ENCODE measurements around the gene CAPRIN1. TPM values are rescaled to one million over a fixed set of nuclear protein-coding genes. Genes with fewer than 3 reads are reported as not detected.

The CAPRIN1 gene
- total and polyA plus RNA-seq, 10 of the 15 experiments (the other 5 are each of a cell fraction or from before 2014, with no cell fraction given) = 50.4 to 228 (median 191) TPM

DNA sequence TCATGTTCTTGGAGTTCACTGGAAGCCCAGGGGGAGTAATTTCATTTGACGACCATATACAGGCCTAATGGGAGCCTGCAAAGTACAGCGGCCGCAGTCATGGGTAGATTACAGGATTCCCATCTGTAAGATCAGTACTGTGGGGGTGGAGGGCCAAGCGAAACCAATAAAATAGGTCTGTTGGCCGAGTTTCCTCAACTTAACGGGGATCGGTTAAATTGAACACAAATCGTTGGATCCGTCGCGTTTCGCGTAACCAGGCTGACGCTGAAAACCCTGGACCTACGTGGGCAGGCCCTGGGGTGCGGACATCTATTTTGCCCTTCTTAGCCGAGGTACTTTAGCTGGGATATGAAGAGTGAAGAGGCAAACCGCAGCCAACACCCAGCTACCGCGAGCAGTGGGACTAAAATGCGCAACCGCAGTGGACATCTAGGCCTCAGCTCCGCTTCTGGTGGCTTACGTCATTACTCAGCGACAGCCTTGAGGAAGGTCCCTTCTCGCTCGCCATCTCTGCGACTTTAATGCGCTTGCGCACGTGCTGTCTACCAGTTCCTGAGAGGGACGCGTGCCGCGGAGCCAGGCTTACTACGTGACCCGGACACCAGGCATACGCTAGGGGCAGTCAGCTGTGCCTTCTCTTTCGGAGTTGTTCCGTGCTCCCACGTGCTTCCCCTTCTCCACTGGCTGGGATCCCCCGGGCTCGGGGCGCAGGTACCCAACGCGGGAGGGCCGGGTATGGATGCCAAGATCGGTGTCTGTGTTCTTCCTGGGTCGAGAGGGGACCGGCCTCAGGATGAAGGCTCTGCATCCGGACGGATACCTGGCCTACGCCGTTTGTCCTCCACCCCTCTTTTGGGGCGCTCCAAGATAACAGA lies 53.8 kb downstream of the CAPRIN1 start, which contains the start of gene NAT10 (continued):
- TF ChIP-seq, protein P1, sequence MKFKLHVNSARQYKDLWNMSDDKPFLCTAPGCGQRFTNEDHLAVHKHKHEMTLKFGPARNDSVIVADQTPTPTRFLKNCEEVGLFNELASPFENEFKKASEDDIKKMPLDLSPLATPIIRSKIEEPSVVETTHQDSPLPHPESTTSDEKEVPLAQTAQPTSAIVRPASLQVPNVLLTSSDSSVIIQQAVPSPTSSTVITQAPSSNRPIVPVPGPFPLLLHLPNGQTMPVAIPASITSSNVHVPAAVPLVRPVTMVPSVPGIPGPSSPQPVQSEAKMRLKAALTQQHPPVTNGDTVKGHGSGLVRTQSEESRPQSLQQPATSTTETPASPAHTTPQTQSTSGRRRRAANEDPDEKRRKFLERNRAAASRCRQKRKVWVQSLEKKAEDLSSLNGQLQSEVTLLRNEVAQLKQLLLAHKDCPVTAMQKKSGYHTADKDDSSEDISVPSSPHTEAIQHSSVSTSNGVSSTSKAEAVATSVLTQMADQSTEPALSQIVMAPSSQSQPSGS (IDR thresholded peaks at IDR 0.05; ENCODE audit: low read length) = peak; percentile 65
- TF ChIP-seq, protein P2, sequence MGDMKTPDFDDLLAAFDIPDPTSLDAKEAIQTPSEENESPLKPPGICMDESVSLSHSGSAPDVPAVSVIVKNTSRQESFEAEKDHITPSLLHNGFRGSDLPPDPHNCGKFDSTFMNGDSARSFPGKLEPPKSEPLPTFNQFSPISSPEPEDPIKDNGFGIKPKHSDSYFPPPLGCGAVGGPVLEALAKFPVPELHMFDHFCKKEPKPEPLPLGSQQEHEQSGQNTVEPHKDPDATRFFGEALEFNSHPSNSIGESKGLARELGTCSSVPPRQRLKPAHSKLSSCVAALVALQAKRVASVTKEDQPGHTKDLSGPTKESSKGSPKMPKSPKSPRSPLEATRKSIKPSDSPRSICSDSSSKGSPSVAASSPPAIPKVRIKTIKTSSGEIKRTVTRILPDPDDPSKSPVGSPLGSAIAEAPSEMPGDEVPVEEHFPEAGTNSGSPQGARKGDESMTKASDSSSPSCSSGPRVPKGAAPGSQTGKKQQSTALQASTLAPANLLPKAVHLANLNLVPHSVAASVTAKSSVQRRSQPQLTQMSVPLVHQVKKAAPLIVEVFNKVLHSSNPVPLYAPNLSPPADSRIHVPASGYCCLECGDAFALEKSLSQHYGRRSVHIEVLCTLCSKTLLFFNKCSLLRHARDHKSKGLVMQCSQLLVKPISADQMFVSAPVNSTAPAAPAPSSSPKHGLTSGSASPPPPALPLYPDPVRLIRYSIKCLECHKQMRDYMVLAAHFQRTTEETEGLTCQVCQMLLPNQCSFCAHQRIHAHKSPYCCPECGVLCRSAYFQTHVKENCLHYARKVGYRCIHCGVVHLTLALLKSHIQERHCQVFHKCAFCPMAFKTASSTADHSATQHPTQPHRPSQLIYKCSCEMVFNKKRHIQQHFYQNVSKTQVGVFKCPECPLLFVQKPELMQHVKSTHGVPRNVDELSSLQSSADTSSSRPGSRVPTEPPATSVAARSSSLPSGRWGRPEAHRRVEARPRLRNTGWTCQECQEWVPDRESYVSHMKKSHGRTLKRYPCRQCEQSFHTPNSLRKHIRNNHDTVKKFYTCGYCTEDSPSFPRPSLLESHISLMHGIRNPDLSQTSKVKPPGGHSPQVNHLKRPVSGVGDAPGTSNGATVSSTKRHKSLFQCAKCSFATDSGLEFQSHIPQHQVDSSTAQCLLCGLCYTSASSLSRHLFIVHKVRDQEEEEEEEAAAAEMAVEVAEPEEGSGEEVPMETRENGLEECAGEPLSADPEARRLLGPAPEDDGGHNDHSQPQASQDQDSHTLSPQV (IDR thresholded peaks at IDR 0.05) = no peak
- TF ChIP-seq, protein P3, sequence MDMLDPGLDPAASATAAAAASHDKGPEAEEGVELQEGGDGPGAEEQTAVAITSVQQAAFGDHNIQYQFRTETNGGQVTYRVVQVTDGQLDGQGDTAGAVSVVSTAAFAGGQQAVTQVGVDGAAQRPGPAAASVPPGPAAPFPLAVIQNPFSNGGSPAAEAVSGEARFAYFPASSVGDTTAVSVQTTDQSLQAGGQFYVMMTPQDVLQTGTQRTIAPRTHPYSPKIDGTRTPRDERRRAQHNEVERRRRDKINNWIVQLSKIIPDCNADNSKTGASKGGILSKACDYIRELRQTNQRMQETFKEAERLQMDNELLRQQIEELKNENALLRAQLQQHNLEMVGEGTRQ (IDR thresholded peaks at IDR 0.05; ENCODE audit: borderline replicate concordance, low read depth, low read length) = peak; percentile 72

Data from GM12878 (cell line).